Choroid plexus epithelial cell (primary cell): ENCODE data around the gene EIF4E3.

ENCODE experiments used
- DNase-seq: peaks from one replicate; pipeline ENCODE4 v3.0.0-alpha.2; 2010; ENCODE audit warnings: low read depth
- H3K4me3 ChIP-seq: 2 replicates; pipeline ENCODE4 v1.5.1; 2011; ENCODE audit warnings: low read depth, mild to moderate bottlenecking, control low read depth, low read length, moderate library complexity
- CTCF ChIP-seq: conservative IDR thresholded peaks from 2 replicates; pipeline ENCODE4 v1.5.1; 2011; ENCODE audit warnings: low read depth, mild to moderate bottlenecking, control low read depth, inconsistent platforms, low read length, moderate library complexity

Gene EIF4E3

GRCh38 chr3:71640331-71640983 is 84.7 kb downstream of the EIF4E3 start:
- TF ChIP-seq CTCF, result no peak
- no peak overlapping the region for H3K4me3 ChIP-seq
- DNase-seq, result no peak

- no peak overlapping the region for H3K4me3 ChIP-seq
- no peak for TF ChIP-seq CTCF
- no peak for DNase-seq
Measured at GRCh38 chr3:71636482-71636881, 88.7 kb downstream of the EIF4E3 start.

- DNase-seq, result no peak
- no peak for TF ChIP-seq CTCF
- no peak overlapping the region for H3K4me3 ChIP-seq
Measured at GRCh38 chr3:71636001-71636400, 89.2 kb downstream of the EIF4E3 start.

- TF ChIP-seq CTCF, result no peak
- H3K4me3 ChIP-seq, result no peak overlapping the region
- DNase-seq, result no peak
Measured at GRCh38 chr3:71634671-71635070, 90.5 kb downstream of the EIF4E3 start.

GRCh38 chr3:71629711-71630110 is 95.5 kb downstream of the EIF4E3 start:
- peak; percentile 48 for DNase-seq
- H3K4me3 ChIP-seq, result no peak overlapping the region
- TF ChIP-seq CTCF, result no peak

GRCh38 chr3:71629289-71629688 is 95.9 kb downstream of the EIF4E3 start:
- no peak for TF ChIP-seq CTCF
- no peak overlapping the region for H3K4me3 ChIP-seq
- DNase-seq, result peak; percentile 69

- TF ChIP-seq CTCF, result no peak
- no peak for DNase-seq
- no peak overlapping the region for H3K4me3 ChIP-seq
Measured at GRCh38 chr3:71628522-71628921, 96.7 kb downstream of the EIF4E3 start.
